Measurements from ENCODE around the gene SSC5D.

DNA sequence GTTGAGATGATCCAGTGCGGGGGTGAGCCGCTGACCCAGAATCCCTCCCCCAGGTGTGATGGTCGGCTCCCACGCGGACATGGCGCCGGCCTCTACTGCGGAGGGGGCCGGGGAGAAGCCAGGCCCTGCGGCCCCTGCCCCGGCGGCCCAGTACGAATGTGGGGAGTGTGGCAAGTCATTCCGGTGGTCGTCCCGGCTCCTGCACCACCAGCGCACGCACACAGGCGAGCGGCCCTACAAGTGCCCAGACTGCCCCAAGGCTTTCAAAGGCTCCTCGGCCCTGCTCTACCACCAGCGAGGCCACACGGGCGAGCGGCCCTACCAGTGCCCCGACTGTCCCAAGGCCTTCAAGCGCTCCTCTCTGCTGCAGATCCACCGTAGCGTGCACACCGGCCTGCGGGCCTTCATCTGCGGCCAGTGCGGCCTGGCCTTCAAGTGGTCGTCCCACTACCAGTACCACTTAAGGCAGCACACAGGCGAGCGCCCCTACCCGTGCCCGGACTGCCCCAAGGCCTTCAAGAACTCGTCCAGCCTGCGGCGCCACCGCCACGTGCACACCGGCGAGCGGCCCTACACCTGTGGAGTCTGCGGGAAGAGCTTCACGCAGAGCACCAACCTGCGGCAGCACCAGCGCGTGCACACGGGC is 7.0 kb upstream of the SSC5D start:
- no peak for TF ChIP-seq ELF1 (IDR thresholded peaks at IDR 0.05)
- TF ChIP-seq, protein P1, sequence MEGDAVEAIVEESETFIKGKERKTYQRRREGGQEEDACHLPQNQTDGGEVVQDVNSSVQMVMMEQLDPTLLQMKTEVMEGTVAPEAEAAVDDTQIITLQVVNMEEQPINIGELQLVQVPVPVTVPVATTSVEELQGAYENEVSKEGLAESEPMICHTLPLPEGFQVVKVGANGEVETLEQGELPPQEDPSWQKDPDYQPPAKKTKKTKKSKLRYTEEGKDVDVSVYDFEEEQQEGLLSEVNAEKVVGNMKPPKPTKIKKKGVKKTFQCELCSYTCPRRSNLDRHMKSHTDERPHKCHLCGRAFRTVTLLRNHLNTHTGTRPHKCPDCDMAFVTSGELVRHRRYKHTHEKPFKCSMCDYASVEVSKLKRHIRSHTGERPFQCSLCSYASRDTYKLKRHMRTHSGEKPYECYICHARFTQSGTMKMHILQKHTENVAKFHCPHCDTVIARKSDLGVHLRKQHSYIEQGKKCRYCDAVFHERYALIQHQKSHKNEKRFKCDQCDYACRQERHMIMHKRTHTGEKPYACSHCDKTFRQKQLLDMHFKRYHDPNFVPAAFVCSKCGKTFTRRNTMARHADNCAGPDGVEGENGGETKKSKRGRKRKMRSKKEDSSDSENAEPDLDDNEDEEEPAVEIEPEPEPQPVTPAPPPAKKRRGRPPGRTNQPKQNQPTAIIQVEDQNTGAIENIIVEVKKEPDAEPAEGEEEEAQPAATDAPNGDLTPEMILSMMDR (IDR thresholded peaks at IDR 0.05), result no peak
- no peak for TF ChIP-seq EZH2phosphoT487 (IDR thresholded peaks at IDR 0.05; ENCODE audit: borderline replicate concordance, low read depth)
- TF ChIP-seq, protein P2, sequence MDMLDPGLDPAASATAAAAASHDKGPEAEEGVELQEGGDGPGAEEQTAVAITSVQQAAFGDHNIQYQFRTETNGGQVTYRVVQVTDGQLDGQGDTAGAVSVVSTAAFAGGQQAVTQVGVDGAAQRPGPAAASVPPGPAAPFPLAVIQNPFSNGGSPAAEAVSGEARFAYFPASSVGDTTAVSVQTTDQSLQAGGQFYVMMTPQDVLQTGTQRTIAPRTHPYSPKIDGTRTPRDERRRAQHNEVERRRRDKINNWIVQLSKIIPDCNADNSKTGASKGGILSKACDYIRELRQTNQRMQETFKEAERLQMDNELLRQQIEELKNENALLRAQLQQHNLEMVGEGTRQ (IDR thresholded peaks at IDR 0.05; ENCODE audit: borderline replicate concordance, low read depth, low read length), result no peak
- TF ChIP-seq EP300 (IDR thresholded peaks at IDR 0.05; ENCODE audit: borderline replicate concordance in 1 of 2, low read depth in 1 of 2, low read length in 1 of 2), result no peak
- TF ChIP-seq NFIC (IDR thresholded peaks at IDR 0.05; ENCODE audit: borderline replicate concordance), result no peak
